ENCODE data around the gene TMEM235.

Gene TMEM235

GRCh38 chr17:78230996-78231935 lies at the start of gene TMEM235:
Gene TMEM235 (plus strand): TSS chr17:78231631. CDS start chr17:78232024, 393 bp downstream.
- Mint-ChIP-seq H3K4me1 (peaks cover 35% of the 10 kb centered on the region), H3K27ac (no peak within 1 kb of the TSS), H3K9me3 (no peaks in the 10 kb centered on the region), H3K27me3 (peaks cover 78% of the 10 kb centered on the region), H3K4me3 (peak within 1 kb of the TSS; percentile 49 to 62)
- DNase-seq, result no peak
- ATAC-seq, result no peak

GRCh38 chr17:78182504-78182903 lies 48.9 kb upstream of the TMEM235 start:
- H3K9me3 Mint-ChIP-seq, result no peaks in the 10 kb centered on the region
- H3K27ac Mint-ChIP-seq, result no peak overlapping the region
- no peaks in the 10 kb centered on the region for H3K27me3 Mint-ChIP-seq
- H3K4me1 Mint-ChIP-seq, result peaks cover 57% of the 10 kb centered on the region
- ATAC-seq, result no peak
- no peak overlapping the region for H3K4me3 Mint-ChIP-seq
- DNase-seq, result no peak

GRCh38 chr17:78183916-78184315 lies 47.5 kb upstream of the TMEM235 start:
- no peaks in the 10 kb centered on the region for H3K27me3 Mint-ChIP-seq
- no peak for ATAC-seq
- H3K27ac Mint-ChIP-seq, result peak overlapping the region in 1 of 2 donors; percentile 27
- H3K4me3 Mint-ChIP-seq, result peak overlapping the region in 1 of 2 donors; percentile 15
- H3K4me1 Mint-ChIP-seq, result peaks cover 70% of the 10 kb centered on the region
- H3K9me3 Mint-ChIP-seq, result no peaks in the 10 kb centered on the region
- DNase-seq, result no peak

DNA sequence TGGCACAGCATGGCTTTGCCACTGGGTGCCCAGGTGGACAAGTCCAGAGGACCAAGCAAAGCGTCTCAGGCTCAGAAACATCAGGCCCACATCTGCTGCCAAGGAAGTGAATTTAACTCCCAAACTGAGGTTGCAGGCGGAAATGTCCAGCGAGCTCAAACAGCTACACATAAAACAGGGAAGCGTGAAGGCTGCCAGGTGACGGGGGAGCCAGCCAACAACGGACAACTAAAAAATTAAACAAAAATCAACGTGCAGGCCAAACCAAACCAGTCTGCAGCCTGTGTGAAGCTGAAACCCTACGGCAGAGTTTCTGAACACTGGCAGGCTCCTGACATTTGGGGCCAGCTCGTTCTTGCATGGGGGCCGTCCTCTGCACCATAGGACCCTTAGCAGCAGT lies 47.1 kb upstream of the TMEM235 start:
- ATAC-seq (no peak), DNase-seq (no peak)
- Mint-ChIP-seq H3K4me1 (peaks cover 70% of the 10 kb centered on the region), H3K27me3 (no peaks in the 10 kb centered on the region), H3K27ac (no peak overlapping the region), H3K4me3 (peak overlapping the region in 1 of 2 donors; percentile 15), H3K9me3 (no peaks in the 10 kb centered on the region)

GRCh38 chr17:78184868-78185267 lies 46.6 kb upstream of the TMEM235 start:
- no peak overlapping the region for H3K27ac Mint-ChIP-seq
- H3K27me3 Mint-ChIP-seq, result no peaks in the 10 kb centered on the region
- peak overlapping the region; percentile 23 to 93 for H3K4me3 Mint-ChIP-seq
- H3K9me3 Mint-ChIP-seq, result no peaks in the 10 kb centered on the region
- H3K4me1 Mint-ChIP-seq, result peaks cover 70% of the 10 kb centered on the region
- ATAC-seq (no peak), DNase-seq (no peak)

DNA sequence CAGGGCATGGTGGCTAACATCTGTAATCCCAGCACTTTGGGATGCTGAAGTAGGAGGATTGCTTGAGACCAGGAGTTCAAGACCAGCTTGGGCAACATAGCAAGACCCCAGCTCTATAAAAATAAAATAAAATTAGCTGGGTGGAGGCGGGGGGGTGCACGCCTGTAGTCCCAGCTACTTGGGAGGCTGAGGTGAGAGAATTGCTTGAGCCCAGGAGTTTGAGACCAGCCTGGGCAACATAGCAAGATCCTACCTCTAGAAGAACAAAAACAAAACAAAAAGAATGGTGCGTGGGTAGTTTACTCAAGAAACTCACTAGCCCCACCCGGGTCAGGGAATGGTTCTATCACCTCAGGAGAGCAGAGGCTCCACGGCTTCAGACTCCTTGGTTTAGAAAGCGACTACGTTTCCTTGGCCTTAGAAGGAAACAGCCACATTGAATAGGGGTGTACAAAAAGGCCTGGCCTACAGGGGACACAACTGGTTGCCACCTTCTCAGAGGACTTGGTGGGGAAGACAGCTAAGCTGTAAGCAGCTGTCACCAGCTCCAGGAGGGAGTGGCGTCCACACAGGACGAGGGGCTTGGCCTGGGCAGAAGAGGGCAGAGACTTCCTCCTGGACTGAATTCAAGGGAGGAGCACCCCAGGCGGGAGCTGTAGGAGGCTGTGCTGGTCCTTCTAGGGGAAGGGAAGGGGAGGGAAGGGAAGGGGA lies 45.3 kb upstream of the TMEM235 start:
- H3K9me3 Mint-ChIP-seq, result no peaks in the 10 kb centered on the region
- H3K27ac Mint-ChIP-seq, result peak overlapping the region; percentile 80 to 83
- ATAC-seq, result peak; percentile 8
- peak overlapping the region; percentile 89 to 93 for H3K4me3 Mint-ChIP-seq
- DNase-seq, result peak in 1 of 2 donors; percentile 22
- H3K4me1 Mint-ChIP-seq, result peaks cover 64% of the 10 kb centered on the region
- H3K27me3 Mint-ChIP-seq, result no peaks in the 10 kb centered on the region

DNA sequence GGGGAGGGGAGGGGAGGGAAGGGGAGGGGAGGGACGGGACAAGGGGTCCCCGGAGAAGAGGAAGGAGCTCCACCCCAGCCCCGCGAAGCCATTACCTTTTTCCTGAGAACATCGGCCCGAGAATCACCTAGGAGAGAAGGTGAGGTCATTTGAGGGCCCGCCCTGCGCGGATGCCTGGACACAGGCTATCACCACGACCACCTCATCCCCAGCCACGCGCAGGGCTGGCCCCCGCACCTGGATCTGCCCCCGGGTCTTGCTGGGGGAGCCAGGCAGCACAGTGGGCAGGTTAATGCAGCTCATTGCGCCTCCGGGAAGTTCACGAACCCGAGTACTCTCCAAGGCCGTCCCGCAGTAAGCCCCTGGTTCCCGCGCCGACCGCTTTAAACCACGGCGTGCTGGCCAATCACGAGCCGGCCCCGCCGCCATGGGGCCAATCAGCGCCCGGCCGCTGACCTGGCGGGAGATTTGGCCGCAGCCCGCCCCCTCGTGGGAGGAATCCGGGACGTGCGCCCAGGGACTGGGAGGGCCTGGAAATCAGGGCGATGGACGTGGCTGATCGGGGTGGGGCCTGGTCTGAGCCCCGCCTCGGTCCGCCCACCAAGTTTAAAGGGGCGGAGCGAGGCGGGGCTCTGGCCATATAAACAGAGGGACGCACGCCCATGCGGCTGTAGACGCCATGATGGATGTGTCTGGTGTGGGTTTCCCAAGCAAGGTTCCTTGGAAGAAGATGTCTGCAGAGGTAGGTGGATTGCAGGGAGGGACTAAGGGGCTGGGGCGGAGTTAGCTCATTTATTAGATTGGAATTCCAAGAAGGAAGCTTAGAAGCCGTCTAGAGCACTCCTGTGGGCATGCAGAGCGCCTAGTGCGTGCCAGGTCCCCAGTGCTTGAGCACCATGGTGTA lies 44.5 kb upstream of the TMEM235 start, which contains the start of the genes AFMID and TK1:
Gene AFMID, plus strand, starts transcription at position 671 of the 904 bp plus-strand sequence. Its CDS starts 9 bp downstream, at position 680.
Gene TK1, minus strand, starts transcription at position 361 of the 904 bp plus-strand sequence. Its CDS starts 58 bp downstream, at position 303.
- DNase-seq, result peak; percentile 94 to 97
- H3K27ac Mint-ChIP-seq, result peak within 1 kb of the TSS; percentile 80 to 91

DNA sequence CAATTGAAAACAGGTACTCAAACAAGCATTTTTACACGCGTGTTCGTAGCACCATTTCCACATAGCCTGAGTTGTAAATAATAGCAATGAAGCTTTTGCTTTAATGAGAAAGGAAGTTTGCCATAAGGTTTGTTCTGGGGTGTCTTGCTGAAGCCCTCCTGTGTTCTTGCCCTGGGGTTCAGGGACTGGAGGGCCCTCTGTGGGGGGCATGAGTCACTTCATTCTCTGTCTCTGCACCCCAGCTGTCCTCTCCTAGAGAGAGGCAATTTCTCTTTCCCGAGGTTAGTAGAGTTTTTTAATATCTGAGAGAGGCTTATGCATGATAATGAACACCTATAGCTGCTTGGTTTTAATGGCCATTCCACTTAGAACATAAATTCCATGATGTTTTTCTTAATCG lies 34.7 kb upstream of the TMEM235 start:
- ATAC-seq, result no peak

More for the DNA sequence above, 44.5 kb upstream of the TMEM235 start, which contains the start of the genes AFMID and TK1:
- ATAC-seq, result peak; percentile 97
- H3K4me1 Mint-ChIP-seq, result peaks cover 58% of the 10 kb centered on the region
- no peaks in the 10 kb centered on the region for H3K9me3 Mint-ChIP-seq
- no peaks in the 10 kb centered on the region for H3K27me3 Mint-ChIP-seq
- H3K4me3 Mint-ChIP-seq, result peak within 1 kb of the TSS; percentile 89 to 93

DNA sequence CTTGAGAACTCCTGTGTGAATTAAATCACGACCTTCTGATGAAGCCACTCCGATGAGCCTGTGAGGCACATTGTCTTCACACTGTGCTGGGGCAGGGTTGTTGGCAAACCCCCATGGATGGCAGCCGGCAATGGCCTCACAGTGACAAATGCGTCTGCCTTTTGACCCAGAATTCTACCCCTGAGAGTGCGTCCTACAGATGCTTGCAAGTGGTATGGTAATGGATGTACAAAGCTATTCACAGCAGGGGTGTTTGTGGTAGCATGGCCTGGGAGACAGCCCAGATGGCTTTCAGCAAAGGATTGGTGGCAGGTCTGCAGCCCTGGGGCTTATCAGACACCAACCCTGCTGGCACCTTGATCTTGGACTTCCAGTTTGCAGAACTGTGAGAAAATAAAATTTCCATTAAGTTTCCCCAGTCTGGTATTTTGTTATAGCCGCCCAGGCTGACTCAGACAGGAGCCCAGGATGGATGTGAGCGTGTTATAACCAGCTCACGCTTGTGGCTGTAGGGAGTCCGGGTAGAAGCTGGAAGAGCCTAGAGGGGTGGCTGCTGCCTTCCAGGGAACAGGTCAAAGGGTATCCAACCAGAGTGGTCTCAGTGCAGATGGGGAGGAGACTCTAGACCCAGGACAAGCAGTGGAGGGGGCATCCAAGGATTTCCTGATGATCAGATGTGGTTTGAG lies 34.1 kb upstream of the TMEM235 start:
- H3K9me3 Mint-ChIP-seq, result no peaks in the 10 kb centered on the region
- no peak for ATAC-seq
- H3K27ac Mint-ChIP-seq, result peak overlapping the region in 1 of 2 donors; percentile 65
- no peak overlapping the region for H3K4me3 Mint-ChIP-seq
- no peaks in the 10 kb centered on the region for H3K27me3 Mint-ChIP-seq
- H3K4me1 Mint-ChIP-seq, result no peaks in the 10 kb centered on the region
- no peak for DNase-seq

More for the DNA sequence above, 34.7 kb upstream of the TMEM235 start:
- H3K27me3 Mint-ChIP-seq, result no peaks in the 10 kb centered on the region
- H3K27ac Mint-ChIP-seq, result no peak overlapping the region
- no peaks in the 10 kb centered on the region for H3K9me3 Mint-ChIP-seq
- no peak for DNase-seq
- H3K4me3 Mint-ChIP-seq, result no peak overlapping the region
- H3K4me1 Mint-ChIP-seq, result no peaks in the 10 kb centered on the region

DNA sequence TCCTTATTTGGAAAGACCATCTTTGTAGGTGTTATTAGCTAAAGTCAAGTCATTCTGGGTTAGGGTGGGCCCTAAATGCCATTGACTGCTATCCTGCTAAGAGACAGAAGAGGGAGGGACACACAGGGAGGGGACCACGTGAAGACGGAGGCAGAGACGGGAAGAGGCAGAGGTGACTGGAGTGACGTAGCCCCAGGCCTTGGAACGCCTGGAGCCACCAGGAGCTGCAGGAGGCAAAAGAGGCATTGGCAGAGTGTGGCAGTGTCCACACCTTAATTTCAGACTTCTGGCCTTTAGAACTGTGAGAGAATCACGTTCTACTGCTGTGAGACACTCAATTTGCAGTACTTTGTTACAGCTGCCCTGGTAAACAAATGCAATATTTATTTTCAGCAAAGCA lies 31.0 kb upstream of the TMEM235 start:
- ATAC-seq, result no peak
- H3K9me3 Mint-ChIP-seq, result no peaks in the 10 kb centered on the region
- no peak for DNase-seq
- no peaks in the 10 kb centered on the region for H3K4me1 Mint-ChIP-seq
- H3K27me3 Mint-ChIP-seq, result no peaks in the 10 kb centered on the region
- no peak overlapping the region for H3K27ac Mint-ChIP-seq
- no peak overlapping the region for H3K4me3 Mint-ChIP-seq

GRCh38 chr17:78202666-78203065 lies 28.8 kb upstream of the TMEM235 start:
- DNase-seq (no peak), ATAC-seq (no peak)
- Mint-ChIP-seq H3K9me3 (no peaks in the 10 kb centered on the region), H3K4me1 (no peaks in the 10 kb centered on the region), H3K27me3 (no peaks in the 10 kb centered on the region), H3K4me3 (no peak overlapping the region), H3K27ac (no peak overlapping the region)

DNA sequence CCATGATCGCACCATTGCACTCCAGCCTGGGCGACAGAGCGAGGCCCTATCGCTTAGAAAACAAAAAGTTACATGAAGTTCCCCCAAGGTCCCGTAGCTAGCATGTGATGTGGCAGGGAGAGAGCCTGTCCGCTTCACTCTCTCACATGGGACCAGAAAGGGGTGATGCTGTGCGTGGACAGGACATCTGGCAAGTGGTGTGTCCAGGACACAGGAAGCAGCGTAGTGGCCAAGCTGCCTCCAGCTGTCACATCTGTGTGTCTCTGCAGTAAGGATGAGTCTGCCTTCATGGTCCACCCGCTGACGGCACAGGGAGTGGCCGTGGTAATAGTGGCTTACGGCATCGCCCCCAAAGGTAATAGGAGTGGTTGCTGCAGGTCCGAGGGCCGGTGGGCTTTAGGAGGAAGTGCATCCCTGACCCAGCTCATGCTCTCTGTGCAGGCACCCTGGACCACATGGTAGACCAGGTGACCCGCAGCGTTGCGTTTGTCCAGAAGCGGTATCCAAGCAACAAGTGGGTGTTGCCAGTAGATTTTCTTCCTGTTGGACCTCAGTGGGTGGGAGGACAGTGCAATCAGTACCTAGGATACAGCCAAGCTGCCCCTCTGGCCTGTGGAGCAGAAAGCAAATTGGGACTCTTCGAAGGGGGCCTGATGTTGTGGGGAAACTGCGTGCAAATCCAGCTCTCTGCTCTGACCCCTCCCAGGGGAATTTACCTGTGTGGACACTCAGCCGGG lies 26.9 kb upstream of the TMEM235 start:
- DNase-seq (no peak), ATAC-seq (no peak)
- H3K27ac Mint-ChIP-seq, result no peak overlapping the region
- H3K4me1 Mint-ChIP-seq, result no peaks in the 10 kb centered on the region
- H3K9me3 Mint-ChIP-seq, result no peaks in the 10 kb centered on the region
- H3K27me3 Mint-ChIP-seq, result no peaks in the 10 kb centered on the region
- no peak overlapping the region for H3K4me3 Mint-ChIP-seq

- H3K27me3 Mint-ChIP-seq, result no peaks in the 10 kb centered on the region
- no peaks in the 10 kb centered on the region for H3K4me1 Mint-ChIP-seq
- no peak overlapping the region for H3K4me3 Mint-ChIP-seq
- no peak overlapping the region for H3K27ac Mint-ChIP-seq
- H3K9me3 Mint-ChIP-seq, result no peaks in the 10 kb centered on the region
- ATAC-seq (no peak), DNase-seq (no peak)
Observed at GRCh38 chr17:78205124-78205775, 26.2 kb upstream of the TMEM235 start.

Data from stimulated activated naive CD8-positive, alpha-beta T cell treated with anti-CD3 and anti-CD28 coated beads, Interleukin-15, amount 100 ng/mL, for 72 hours (primary cell).